Measurements from ENCODE around the gene C3.

C3 gene

GRCh38 chr19:6692027-6692426 lies 28.4 kb downstream of the C3 start:
- H3K4me3 ChIP-seq (ENCODE audit: insufficient read depth, low read depth, low read length), result no peak overlapping the region
- H3K9me3 ChIP-seq (ENCODE audit: control insufficient read depth, low read length), result no peaks in the 10 kb centered on the region
- no peaks in the 10 kb centered on the region for H3K36me3 ChIP-seq (ENCODE audit: control insufficient read depth, insufficient read depth, low read length)
- H3K4me1 ChIP-seq (ENCODE audit: control insufficient read depth, insufficient read depth, low read length), result no peaks in the 10 kb centered on the region
- 83 to 84% methylated on average over 10 of the region's 10 CpGs for WGBS, 2 experiments
- H3K27me3 ChIP-seq (ENCODE audit: control insufficient read depth, insufficient read depth, low read length, poor library complexity, severe bottlenecking), result no peaks in the 10 kb centered on the region
- no peak overlapping the region for H3K27ac ChIP-seq (ENCODE audit: insufficient read depth, low read depth, low read length, poor library complexity, severe bottlenecking)

DNA sequence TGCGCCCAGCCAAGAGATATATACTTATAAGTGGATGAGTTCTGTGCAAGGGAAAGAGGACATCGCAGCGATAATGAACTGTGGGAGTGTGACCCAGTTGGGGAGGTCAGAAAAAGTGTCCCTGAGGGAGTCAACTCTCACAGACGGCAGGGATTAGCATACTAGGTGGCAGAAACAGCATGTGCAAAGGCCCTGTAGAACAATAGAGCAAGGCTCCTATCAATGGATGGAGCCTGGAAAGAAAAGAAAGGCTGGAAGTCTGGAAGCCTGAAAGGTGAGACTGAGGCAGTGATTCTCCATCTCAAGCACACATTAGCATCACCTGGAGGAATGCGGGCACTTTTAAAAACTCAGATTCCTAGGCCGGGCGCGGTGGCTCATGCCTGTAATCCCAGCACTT lies 29.1 kb downstream of the C3 start:
- H3K27ac ChIP-seq (ENCODE audit: insufficient read depth, low read depth, low read length, poor library complexity, severe bottlenecking), result no peak overlapping the region
- H3K4me1 ChIP-seq (ENCODE audit: control insufficient read depth, insufficient read depth, low read length), result no peaks in the 10 kb centered on the region
- H3K27me3 ChIP-seq (ENCODE audit: control insufficient read depth, insufficient read depth, low read length, poor library complexity, severe bottlenecking), result no peaks in the 10 kb centered on the region
- WGBS, 2 experiments, result 84% methylated on average over 8 of the region's 8 CpGs
- H3K4me3 ChIP-seq (ENCODE audit: insufficient read depth, low read depth, low read length), result no peak overlapping the region
- H3K36me3 ChIP-seq (ENCODE audit: control insufficient read depth, insufficient read depth, low read length), result no peaks in the 10 kb centered on the region
- peaks cover 2% of the 10 kb centered on the region for H3K9me3 ChIP-seq (ENCODE audit: control insufficient read depth, low read length)

DNA sequence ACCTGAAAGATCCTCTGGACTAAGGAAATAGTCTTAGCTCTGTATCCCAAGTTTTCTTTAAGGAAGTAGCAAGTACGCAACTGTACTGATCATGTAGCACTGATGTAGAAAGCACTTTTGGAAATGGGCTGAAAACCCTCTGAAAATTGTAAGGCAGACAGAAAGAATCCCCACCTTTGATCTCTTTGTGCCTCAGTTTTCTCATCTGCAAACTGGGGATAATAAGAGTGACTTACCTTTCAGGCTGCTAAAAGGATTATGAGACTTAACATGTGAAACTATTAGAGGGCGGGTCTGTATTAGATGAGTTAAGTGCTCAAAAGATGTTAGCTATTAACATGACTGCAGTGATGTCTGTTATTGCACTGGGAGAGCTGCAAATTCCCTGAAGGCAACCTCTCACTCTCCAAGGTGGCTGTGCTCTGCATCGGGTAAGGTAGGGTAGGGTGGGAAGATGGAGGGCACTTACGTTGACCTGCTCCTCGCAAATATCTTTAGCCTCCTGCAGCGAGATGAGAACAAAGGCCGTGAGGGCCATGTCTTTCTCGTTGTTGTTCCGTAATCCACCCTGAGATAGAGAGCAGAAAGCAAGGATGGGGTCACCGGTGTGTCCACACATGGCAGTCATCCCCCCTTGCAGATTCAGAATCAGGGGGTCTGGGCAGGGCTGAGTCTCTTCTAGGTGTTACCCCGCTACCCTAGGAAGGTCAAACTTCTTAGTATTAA lies 30.1 kb downstream of the C3 start:
- H3K4me1 ChIP-seq (ENCODE audit: control insufficient read depth, insufficient read depth, low read length), result no peaks in the 10 kb centered on the region
- WGBS, 2 experiments, result 77 to 78% methylated on average over 11 of the region's 11 CpGs
- H3K36me3 ChIP-seq (ENCODE audit: control insufficient read depth, insufficient read depth, low read length), result no peaks in the 10 kb centered on the region
- no peak overlapping the region for H3K27ac ChIP-seq (ENCODE audit: insufficient read depth, low read depth, low read length, poor library complexity, severe bottlenecking)
- peaks cover 2% of the 10 kb centered on the region for H3K9me3 ChIP-seq (ENCODE audit: control insufficient read depth, low read length)
- no peak overlapping the region for H3K4me3 ChIP-seq (ENCODE audit: insufficient read depth, low read depth, low read length)
- no peaks in the 10 kb centered on the region for H3K27me3 ChIP-seq (ENCODE audit: control insufficient read depth, insufficient read depth, low read length, poor library complexity, severe bottlenecking)

GRCh38 chr19:6687114-6687513 lies 33.3 kb downstream of the C3 start:
- Histone ChIP-seq H3K36me3 (ENCODE audit: control insufficient read depth, insufficient read depth, low read length) (no peaks in the 10 kb centered on the region), H3K4me1 (ENCODE audit: control insufficient read depth, insufficient read depth, low read length) (no peaks in the 10 kb centered on the region), H3K4me3 (ENCODE audit: insufficient read depth, low read depth, low read length) (no peak overlapping the region), H3K27ac (ENCODE audit: insufficient read depth, low read depth, low read length, poor library complexity, severe bottlenecking) (no peak overlapping the region), H3K9me3 (ENCODE audit: control insufficient read depth, low read length) (peaks cover 2% of the 10 kb centered on the region), H3K27me3 (ENCODE audit: control insufficient read depth, insufficient read depth, low read length, poor library complexity, severe bottlenecking) (no peaks in the 10 kb centered on the region)
- 74 to 76% methylated on average over 5 of the region's 5 CpGs for WGBS, 2 experiments

DNA sequence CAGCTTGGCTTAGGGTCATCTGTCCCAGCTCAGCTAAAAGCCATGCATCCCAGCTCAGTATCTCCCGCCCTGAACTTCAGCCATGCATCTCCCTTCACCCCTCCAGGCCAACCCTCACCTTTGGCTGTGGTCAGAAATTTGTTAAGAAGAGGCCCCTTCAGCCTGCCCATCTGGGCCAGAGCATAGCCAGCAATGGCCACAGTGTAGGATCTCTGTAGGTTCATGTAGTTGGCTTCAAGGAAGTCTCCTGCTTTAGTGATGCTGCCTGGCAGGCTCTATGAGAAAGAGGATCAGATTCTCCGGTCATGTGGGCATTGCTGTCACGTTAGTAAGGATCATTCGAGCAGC lies 33.8 kb downstream of the C3 start:
- H3K36me3 ChIP-seq (ENCODE audit: control insufficient read depth, insufficient read depth, low read length), result no peaks in the 10 kb centered on the region
- WGBS, 2 experiments, result 71 to 77% methylated on average over 4 of the region's 4 CpGs
- no peaks in the 10 kb centered on the region for H3K27me3 ChIP-seq (ENCODE audit: control insufficient read depth, insufficient read depth, low read length, poor library complexity, severe bottlenecking)
- no peak overlapping the region for H3K27ac ChIP-seq (ENCODE audit: insufficient read depth, low read depth, low read length, poor library complexity, severe bottlenecking)
- H3K4me1 ChIP-seq (ENCODE audit: control insufficient read depth, insufficient read depth, low read length), result no peaks in the 10 kb centered on the region
- no peak overlapping the region for H3K4me3 ChIP-seq (ENCODE audit: insufficient read depth, low read depth, low read length)
- peaks cover 2% of the 10 kb centered on the region for H3K9me3 ChIP-seq (ENCODE audit: control insufficient read depth, low read length)

DNA sequence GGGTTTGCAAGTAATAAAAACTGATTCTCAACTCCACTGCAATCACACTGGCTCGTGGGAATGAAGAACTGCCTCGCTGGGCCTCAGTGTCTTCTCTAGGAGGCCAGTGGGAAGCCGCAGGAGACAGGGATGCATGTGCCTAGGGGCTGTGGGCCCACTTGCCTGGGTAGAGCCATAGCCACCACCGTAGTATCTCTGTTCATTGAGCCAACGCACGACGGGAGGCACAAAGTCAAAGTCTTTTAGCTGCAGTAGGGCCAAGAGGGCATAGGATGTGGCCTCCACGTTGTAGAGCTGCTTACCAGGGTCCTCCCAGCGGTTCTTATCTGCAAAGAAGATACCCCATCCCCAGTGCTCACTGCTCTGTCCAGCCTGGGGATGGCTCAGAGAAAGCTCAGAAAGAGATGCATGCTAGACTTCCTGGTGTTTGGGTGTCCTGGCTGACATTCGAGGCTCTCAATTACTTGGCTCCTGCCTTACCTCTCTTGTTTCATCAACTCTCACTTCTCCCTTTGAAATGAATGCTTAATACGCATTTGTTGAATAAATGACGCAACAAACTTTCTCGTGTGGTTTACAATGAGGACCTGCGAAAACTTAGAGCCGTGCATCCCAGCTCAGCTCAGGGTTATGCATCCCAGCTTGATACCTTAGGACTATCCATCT lies 34.4 kb downstream of the C3 start:
- Histone ChIP-seq H3K4me1 (ENCODE audit: control insufficient read depth, insufficient read depth, low read length) (no peaks in the 10 kb centered on the region), H3K4me3 (ENCODE audit: insufficient read depth, low read depth, low read length) (no peak overlapping the region), H3K36me3 (ENCODE audit: control insufficient read depth, insufficient read depth, low read length) (no peaks in the 10 kb centered on the region), H3K27me3 (ENCODE audit: control insufficient read depth, insufficient read depth, low read length, poor library complexity, severe bottlenecking) (no peaks in the 10 kb centered on the region), H3K9me3 (ENCODE audit: control insufficient read depth, low read length) (peaks cover 2% of the 10 kb centered on the region), H3K27ac (ENCODE audit: insufficient read depth, low read depth, low read length, poor library complexity, severe bottlenecking) (no peak overlapping the region)
- WGBS, 2 experiments, result 67 to 71% methylated on average over 15 of the region's 15 CpGs

DNA sequence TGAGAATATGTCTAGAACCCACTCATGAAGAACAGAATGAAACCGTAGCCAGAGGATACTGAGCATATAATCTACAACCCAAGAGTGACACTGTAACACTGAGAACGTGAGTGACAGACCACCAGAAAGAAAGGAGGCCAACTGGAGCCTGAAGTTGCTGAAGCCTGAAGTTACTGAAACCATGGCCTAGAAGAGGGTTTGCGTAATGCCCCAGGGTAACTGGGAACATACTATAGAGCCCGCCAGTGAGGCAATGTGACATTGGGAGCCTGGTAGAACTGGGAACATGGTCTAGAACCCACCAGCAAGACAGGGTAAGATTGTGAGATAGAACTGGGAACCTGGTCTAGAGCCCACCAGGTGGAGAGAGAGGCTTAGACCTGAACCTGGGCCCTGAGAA lies 35.0 kb downstream of the C3 start:
- Histone ChIP-seq H3K9me3 (ENCODE audit: control insufficient read depth, low read length) (peaks cover 2% of the 10 kb centered on the region), H3K27ac (ENCODE audit: insufficient read depth, low read depth, low read length, poor library complexity, severe bottlenecking) (no peak overlapping the region), H3K4me3 (ENCODE audit: insufficient read depth, low read depth, low read length) (no peak overlapping the region), H3K36me3 (ENCODE audit: control insufficient read depth, insufficient read depth, low read length) (no peaks in the 10 kb centered on the region), H3K4me1 (ENCODE audit: control insufficient read depth, insufficient read depth, low read length) (no peaks in the 10 kb centered on the region), H3K27me3 (ENCODE audit: control insufficient read depth, insufficient read depth, low read length, poor library complexity, severe bottlenecking) (no peaks in the 10 kb centered on the region)
- 72 to 82% methylated on average over 4 of the region's 4 CpGs for WGBS, 2 experiments

DNA sequence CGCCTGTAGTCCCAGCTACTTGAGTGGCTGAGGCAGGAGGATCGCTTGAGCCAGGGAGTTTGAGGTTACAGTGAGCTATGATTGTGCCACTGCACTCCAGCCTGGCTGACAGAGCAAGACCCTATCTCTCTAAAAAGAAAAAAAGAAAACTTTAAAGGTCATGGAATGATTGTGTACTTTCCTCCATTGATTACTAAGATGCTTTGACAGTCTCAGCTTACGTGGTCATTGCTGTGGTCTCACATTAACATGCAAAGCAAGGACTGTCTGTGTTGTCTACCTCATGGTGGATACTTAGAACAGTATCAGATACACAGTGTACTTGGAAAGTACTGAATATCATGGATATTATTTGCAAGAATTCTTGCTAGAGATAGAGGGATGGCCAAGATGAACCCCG lies 36.5 kb downstream of the C3 start:
- WGBS, 2 experiments, result 79 to 85% methylated on average over 4 of the region's 4 CpGs

GRCh38 chr19:6682607-6683128 lies 37.8 kb downstream of the C3 start:
- H3K36me3 ChIP-seq (ENCODE audit: control insufficient read depth, insufficient read depth, low read length), result no peaks in the 10 kb centered on the region
- H3K9me3 ChIP-seq (ENCODE audit: control insufficient read depth, low read length), result peaks cover 2% of the 10 kb centered on the region
- WGBS, 2 experiments, result 68 to 71% methylated on average over 3 of the region's 3 CpGs
- no peaks in the 10 kb centered on the region for H3K27me3 ChIP-seq (ENCODE audit: control insufficient read depth, insufficient read depth, low read length, poor library complexity, severe bottlenecking)
- no peak overlapping the region for H3K27ac ChIP-seq (ENCODE audit: insufficient read depth, low read depth, low read length, poor library complexity, severe bottlenecking)
- no peaks in the 10 kb centered on the region for H3K4me1 ChIP-seq (ENCODE audit: control insufficient read depth, insufficient read depth, low read length)
- no peak overlapping the region for H3K4me3 ChIP-seq (ENCODE audit: insufficient read depth, low read depth, low read length)

More for the DNA sequence above, 36.5 kb downstream of the C3 start:
- Histone ChIP-seq H3K27ac (ENCODE audit: insufficient read depth, low read depth, low read length, poor library complexity, severe bottlenecking) (no peak overlapping the region), H3K9me3 (ENCODE audit: control insufficient read depth, low read length) (peaks cover 2% of the 10 kb centered on the region), H3K4me3 (ENCODE audit: insufficient read depth, low read depth, low read length) (no peak overlapping the region), H3K4me1 (ENCODE audit: control insufficient read depth, insufficient read depth, low read length) (no peaks in the 10 kb centered on the region), H3K36me3 (ENCODE audit: control insufficient read depth, insufficient read depth, low read length) (no peaks in the 10 kb centered on the region), H3K27me3 (ENCODE audit: control insufficient read depth, insufficient read depth, low read length, poor library complexity, severe bottlenecking) (no peaks in the 10 kb centered on the region)

DNA sequence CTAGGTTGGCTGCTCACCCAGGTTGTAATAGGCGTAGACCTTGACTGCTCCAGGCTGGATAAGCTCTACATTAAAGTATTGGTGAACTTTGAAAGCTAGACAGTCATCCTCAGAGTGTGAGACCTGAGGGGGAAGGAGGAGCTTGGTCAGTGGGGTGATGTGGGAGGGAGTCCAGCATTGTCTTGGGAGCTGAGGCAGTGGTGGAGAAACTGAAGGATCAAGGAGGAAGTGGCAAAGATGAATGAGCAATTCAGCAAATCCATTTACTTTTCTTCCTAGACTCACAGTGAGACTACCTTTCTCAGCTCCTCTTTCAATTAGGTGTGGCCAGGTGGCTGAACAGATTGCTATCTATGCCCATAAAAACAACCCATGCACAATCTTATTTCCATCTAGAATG lies 40.3 kb downstream of the C3 start:
- no peaks in the 10 kb centered on the region for H3K36me3 ChIP-seq (ENCODE audit: control insufficient read depth, insufficient read depth, low read length)
- WGBS, 2 experiments, result 80 to 85% methylated on average over 1 of the region's 1 CpG
- H3K4me3 ChIP-seq (ENCODE audit: insufficient read depth, low read depth, low read length), result no peak overlapping the region
- H3K4me1 ChIP-seq (ENCODE audit: control insufficient read depth, insufficient read depth, low read length), result no peaks in the 10 kb centered on the region
- H3K27me3 ChIP-seq (ENCODE audit: control insufficient read depth, insufficient read depth, low read length, poor library complexity, severe bottlenecking), result no peaks in the 10 kb centered on the region
- no peak overlapping the region for H3K27ac ChIP-seq (ENCODE audit: insufficient read depth, low read depth, low read length, poor library complexity, severe bottlenecking)
- no peaks in the 10 kb centered on the region for H3K9me3 ChIP-seq (ENCODE audit: control insufficient read depth, low read length)

Data from ectodermal cell (in vitro differentiated cells).